Mesothelial cell of epicardium (in vitro differentiated cells): Measurements from ENCODE around the gene YTHDF2. TPM values are rescaled to one million over a fixed set of nuclear protein-coding genes. Genes with fewer than 3 reads are reported as not detected.
"Not testable (repeated sequence)": the region's sequence is repeated elsewhere in the genome, so short reads cannot be mapped to it uniquely, and the experiment has no call there.

ENCODE experiments used
- DNase-seq, 2 experiments: peaks; one replicate each; pipeline ENCODE4 v3.0.0; 2021; ENCODE audit warnings: low spot score in 2 of 2; ENCODE audit not compliant: unreplicated experiment in 2 of 2
- H3K27ac Mint-ChIP-seq: 2 replicates; pipeline ENCODE4 v1.8.0; 2021; ENCODE audit warnings: mixed read lengths
- H3K27me3 Mint-ChIP-seq: 2 replicates; pipeline ENCODE4 v1.8.0; 2021; ENCODE audit warnings: low read depth, mixed read lengths
- H3K36me3 Mint-ChIP-seq: 2 replicates; pipeline ENCODE4 v1.8.0; 2021; ENCODE audit warnings: mixed read lengths
- H3K4me1 Mint-ChIP-seq: 2 replicates; pipeline ENCODE4 v1.8.0; 2021; ENCODE audit warnings: mixed read lengths
- H3K4me3 Mint-ChIP-seq: 2 replicates; pipeline ENCODE4 v1.8.0; 2021; ENCODE audit warnings: mild to moderate bottlenecking, moderate library complexity, mixed read lengths
- H3K9me3 Mint-ChIP-seq: 2 replicates; pipeline ENCODE4 v1.8.0; 2021; ENCODE audit warnings: mixed read lengths
- CTCF ChIP-seq: fragments of 200-600 bp; sonication (generic); IDR thresholded peaks from one replicate; pipeline ENCODE4 v1.5.0; 2021; ENCODE audit warnings: antibody characterized with exemption; ENCODE audit not compliant: unreplicated experiment
- total RNA-seq: library from RNA; stranded (reverse); gene quantifications from 3 replicates; pipeline ENCODE4 v1.2.1, GENCODE V29; 2021

Gene YTHDF2
- total RNA-seq, 1 donor from 2014 or later = 130 TPM

- no peaks in the 10 kb centered on the region for H3K9me3 Mint-ChIP-seq
- no peak overlapping the region for H3K4me3 Mint-ChIP-seq
- no peak for DNase-seq
- no peaks in the 10 kb centered on the region for H3K27me3 Mint-ChIP-seq
- TF ChIP-seq CTCF = no peak
- H3K27ac Mint-ChIP-seq = no peak overlapping the region
- peaks cover 7% of the 10 kb centered on the region for H3K36me3 Mint-ChIP-seq
- H3K4me1 Mint-ChIP-seq = no peaks in the 10 kb centered on the region
These were observed 17.5 kb upstream of the YTHDF2 start for GRCh38 chr1:28719332-28719619.

GRCh38 chr1:28720376-28720775 is 16.4 kb upstream of the YTHDF2 start:
- H3K4me3 Mint-ChIP-seq = no peak overlapping the region
- H3K27me3 Mint-ChIP-seq = no peaks in the 10 kb centered on the region
- H3K4me1 Mint-ChIP-seq = no peaks in the 10 kb centered on the region
- no peak for TF ChIP-seq CTCF
- no peak for DNase-seq
- H3K9me3 Mint-ChIP-seq = no peaks in the 10 kb centered on the region
- no peaks in the 10 kb centered on the region for H3K36me3 Mint-ChIP-seq
- H3K27ac Mint-ChIP-seq = no peak overlapping the region

- H3K36me3 Mint-ChIP-seq, H3K9me3 Mint-ChIP-seq, H3K4me1 Mint-ChIP-seq, H3K27ac Mint-ChIP-seq, H3K4me3 Mint-ChIP-seq, H3K27me3 Mint-ChIP-seq, DNase-seq: not testable (repeated sequence)
These were observed 14.8 kb upstream of the YTHDF2 start for GRCh38 chr1:28721927-28722326.

GRCh38 chr1:28725365-28725764 is 11.4 kb upstream of the YTHDF2 start:
- H3K27me3 Mint-ChIP-seq = not testable (repeated sequence)

GRCh38 chr1:28735961-28736449 is 735 bp upstream of the YTHDF2 start:
- peak overlapping the region; percentile 100 for H3K27ac Mint-ChIP-seq
- H3K4me1 Mint-ChIP-seq = peaks cover 40% of the 10 kb centered on the region
- H3K9me3 Mint-ChIP-seq = peaks cover 3% of the 10 kb centered on the region
- H3K4me3 Mint-ChIP-seq = peak overlapping the region; percentile 96
- H3K27me3 Mint-ChIP-seq = no peaks in the 10 kb centered on the region
- DNase-seq = no peak
- TF ChIP-seq CTCF = no peak
- H3K36me3 Mint-ChIP-seq = peaks cover 11% of the 10 kb centered on the region

More at GRCh38 chr1:28725365-28725764, 11.4 kb upstream of the YTHDF2 start:
- not testable (repeated sequence) for H3K4me1 Mint-ChIP-seq, H3K4me3 Mint-ChIP-seq, DNase-seq, H3K36me3 Mint-ChIP-seq, H3K9me3 Mint-ChIP-seq, H3K27ac Mint-ChIP-seq

- no peaks in the 10 kb centered on the region for H3K27me3 Mint-ChIP-seq
- peaks cover 44% of the 10 kb centered on the region for H3K4me1 Mint-ChIP-seq
- H3K36me3 Mint-ChIP-seq = peaks cover 15% of the 10 kb centered on the region
- DNase-seq = peak; percentile 27 to 60
- no peak for TF ChIP-seq CTCF
- H3K9me3 Mint-ChIP-seq = peaks cover 3% of the 10 kb centered on the region
- peak overlapping the region; percentile 96 for H3K4me3 Mint-ChIP-seq
- peak overlapping the region; percentile 100 for H3K27ac Mint-ChIP-seq
These were observed 780 bp downstream of the YTHDF2 start for GRCh38 chr1:28737307-28738132.

GRCh38 chr1:28740118-28740517 is 3.4 kb downstream of the YTHDF2 start:
- Mint-ChIP-seq H3K4me1 (peaks cover 59% of the 10 kb centered on the region), H3K27me3 (no peaks in the 10 kb centered on the region), H3K36me3 (peaks cover 31% of the 10 kb centered on the region), H3K4me3 (peak overlapping the region; percentile 36), H3K27ac (peak overlapping the region; percentile 100), H3K9me3 (no peaks in the 10 kb centered on the region)
- no peak for TF ChIP-seq CTCF
- no peak for DNase-seq
